Measurements from ENCODE around the gene VTI1A.

GRCh38 chr10:112588225-112588990 lies 141.4 kb downstream of the VTI1A start:
- TF ChIP-seq CTCF (IDR thresholded peaks at IDR 0.05; ENCODE audit: insufficient read depth, low read depth, low read length) (no peak), EZH2 (IDR thresholded peaks at IDR 0.05; ENCODE audit: insufficient read depth, low read length) (no peak)

Data from astrocyte (in vitro differentiated cells and primary cell).